ENCODE results near the gene FZD7. TPM values are rescaled to one million over a fixed set of nuclear protein-coding genes. Genes with fewer than 3 reads are reported as not detected.

The FZD7 gene
- total and polyA plus RNA-seq, 4 donors = 3.9 to 31.7 (median 8.3) TPM

DNA sequence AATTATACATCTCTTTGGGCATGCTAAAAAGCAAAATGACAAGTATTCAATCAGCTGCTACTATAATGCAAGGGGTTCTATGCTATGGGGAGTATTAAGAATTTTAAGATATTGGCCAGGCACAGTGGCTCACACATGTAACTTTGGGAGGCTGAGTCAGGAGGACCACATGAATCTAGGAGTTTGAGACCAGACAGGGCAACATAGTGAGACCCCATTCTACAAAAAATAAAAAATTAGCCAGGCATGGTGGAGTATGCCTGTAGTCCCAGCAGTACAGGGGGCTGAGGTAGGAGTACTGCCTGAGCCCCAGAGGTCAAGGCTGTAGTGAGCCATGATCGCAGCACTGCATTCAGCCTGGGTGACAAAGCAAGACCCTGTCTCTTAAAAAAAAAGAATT is 33.9 kb downstream of the FZD7 start:
- H3K27ac ChIP-seq (ENCODE audit: low read depth in 1 of 2, low read length in 1 of 2) = no peak overlapping the region
- H3K36me3 ChIP-seq (ENCODE audit: control insufficient read depth in 4 of 4, insufficient read depth in 4 of 4, low read length in 4 of 4) = no peaks in the 10 kb centered on the region
- no peaks in the 10 kb centered on the region for H3K27me3 ChIP-seq (ENCODE audit: control insufficient read depth in 3 of 3, insufficient read depth in 3 of 3, low read length in 2 of 3)

DNA sequence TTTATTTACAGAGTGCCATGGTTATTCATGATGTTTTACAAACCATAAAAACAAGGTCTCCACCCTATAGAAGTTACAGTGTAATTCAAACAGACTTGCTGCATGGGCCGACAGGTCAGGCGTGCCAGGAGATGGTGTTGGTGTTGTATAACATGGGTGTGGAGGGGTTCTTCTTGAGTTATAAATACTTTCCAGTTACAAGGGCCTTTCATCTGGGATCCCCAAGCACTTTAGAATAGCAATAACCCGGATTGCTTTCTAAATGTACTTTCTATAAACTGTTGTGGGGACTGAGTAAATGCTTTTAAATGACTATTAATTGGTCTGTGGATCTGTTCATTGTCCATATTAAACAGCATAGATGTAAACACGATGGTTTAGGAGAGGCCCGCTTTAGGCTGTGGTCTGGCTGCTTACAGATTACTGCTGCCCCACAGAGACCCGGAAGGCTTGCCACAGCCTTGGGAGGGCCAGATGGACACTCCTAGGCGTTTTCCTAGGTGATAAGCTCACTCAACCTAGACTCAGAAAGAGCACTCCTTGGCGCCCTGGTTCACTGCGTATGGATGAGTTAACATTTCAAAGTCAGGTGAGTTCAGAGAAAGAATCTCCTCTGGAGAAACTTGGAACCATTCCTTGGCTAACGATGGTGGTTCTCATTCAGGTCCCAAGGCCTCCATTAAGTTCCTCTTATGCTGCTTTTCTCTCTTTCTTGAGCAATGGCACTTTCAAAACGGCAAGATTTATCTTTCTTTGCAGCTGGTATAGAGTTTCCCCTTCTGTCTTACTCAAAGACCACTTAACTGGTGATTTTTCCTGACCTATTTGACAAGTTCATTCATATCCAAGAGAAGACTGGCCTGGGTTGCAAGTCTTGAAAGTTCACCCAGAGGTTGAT is 35.8 kb downstream of the FZD7 start:
- DNase-seq (peak in 2 of 3 donors; percentile 22 to 39), ATAC-seq (ENCODE audit: insufficient read depth, low FRiP score) (no peak)
- Histone ChIP-seq H3K9ac (ENCODE audit: insufficient read depth in 1 of 2, low read length in 2 of 2) (no peak overlapping the region), H3K4me1 (ENCODE audit: control insufficient read depth in 5 of 5, insufficient read depth in 5 of 5, low read length in 5 of 5) (peaks cover 0 to 19% (median 8%) of the 10 kb centered on the region in 5 donors), H3K9me3 (ENCODE audit: control insufficient read depth in 4 of 4, insufficient read depth in 3 of 4, low read length in 3 of 4) (no peaks in the 10 kb centered on the region), H3K27me3 (ENCODE audit: control insufficient read depth in 3 of 3, insufficient read depth in 3 of 3, low read length in 2 of 3) (no peaks in the 10 kb centered on the region), H3K36me3 (ENCODE audit: control insufficient read depth in 4 of 4, insufficient read depth in 4 of 4, low read length in 4 of 4) (no peaks in the 10 kb centered on the region), H3K4me3 (no peak overlapping the region), H3K27ac (ENCODE audit: low read depth in 1 of 2, low read length in 1 of 2) (no peak overlapping the region)
- TF ChIP-seq, protein P1, sequence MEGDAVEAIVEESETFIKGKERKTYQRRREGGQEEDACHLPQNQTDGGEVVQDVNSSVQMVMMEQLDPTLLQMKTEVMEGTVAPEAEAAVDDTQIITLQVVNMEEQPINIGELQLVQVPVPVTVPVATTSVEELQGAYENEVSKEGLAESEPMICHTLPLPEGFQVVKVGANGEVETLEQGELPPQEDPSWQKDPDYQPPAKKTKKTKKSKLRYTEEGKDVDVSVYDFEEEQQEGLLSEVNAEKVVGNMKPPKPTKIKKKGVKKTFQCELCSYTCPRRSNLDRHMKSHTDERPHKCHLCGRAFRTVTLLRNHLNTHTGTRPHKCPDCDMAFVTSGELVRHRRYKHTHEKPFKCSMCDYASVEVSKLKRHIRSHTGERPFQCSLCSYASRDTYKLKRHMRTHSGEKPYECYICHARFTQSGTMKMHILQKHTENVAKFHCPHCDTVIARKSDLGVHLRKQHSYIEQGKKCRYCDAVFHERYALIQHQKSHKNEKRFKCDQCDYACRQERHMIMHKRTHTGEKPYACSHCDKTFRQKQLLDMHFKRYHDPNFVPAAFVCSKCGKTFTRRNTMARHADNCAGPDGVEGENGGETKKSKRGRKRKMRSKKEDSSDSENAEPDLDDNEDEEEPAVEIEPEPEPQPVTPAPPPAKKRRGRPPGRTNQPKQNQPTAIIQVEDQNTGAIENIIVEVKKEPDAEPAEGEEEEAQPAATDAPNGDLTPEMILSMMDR (IDR thresholded peaks at IDR 0.05; ENCODE audit: control extremely low read depth, extremely low read depth) = no peak
- WGBS, 2 donors = 60 to 61% methylated on average over 11 of the region's 11 CpGs

More for the DNA sequence above, 33.9 kb downstream of the FZD7 start:
- H3K9me3 ChIP-seq (ENCODE audit: control insufficient read depth in 4 of 4, insufficient read depth in 3 of 4, low read length in 3 of 4) = no peaks in the 10 kb centered on the region
- 94 to 100% methylated on average over 1 of the region's 1 CpG for WGBS, 2 donors
- H3K4me1 ChIP-seq (ENCODE audit: control insufficient read depth in 5 of 5, insufficient read depth in 5 of 5, low read length in 5 of 5) = peaks cover 0 to 29% (median 15%) of the 10 kb centered on the region in 5 donors
- no peak overlapping the region for H3K9ac ChIP-seq (ENCODE audit: insufficient read depth in 1 of 2, low read length in 2 of 2)
- DNase-seq (no peak), ATAC-seq (ENCODE audit: insufficient read depth, low FRiP score) (no peak)
- H3K4me3 ChIP-seq = no peak overlapping the region
- TF ChIP-seq, protein P1 (IDR thresholded peaks at IDR 0.05; ENCODE audit: control extremely low read depth, extremely low read depth) = no peak

DNA sequence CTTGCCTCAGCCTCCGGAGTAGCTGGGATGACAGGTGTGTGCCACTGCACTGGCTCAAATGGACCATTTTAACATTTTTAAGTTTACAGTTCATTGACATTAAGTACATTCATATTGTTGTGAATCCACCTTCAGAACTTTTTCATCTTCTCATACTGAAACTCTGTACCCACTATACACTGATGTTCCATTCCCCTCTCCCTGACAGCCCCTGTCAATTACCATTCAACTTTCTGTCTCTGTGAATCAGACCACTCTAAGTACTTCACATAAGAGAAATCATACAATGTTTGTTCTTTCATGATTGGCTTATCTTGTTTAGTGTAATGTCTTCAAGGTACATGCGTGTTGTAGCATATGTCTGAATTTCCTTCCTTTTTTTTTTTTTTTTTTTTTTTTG is 37.5 kb downstream of the FZD7 start:
- H3K36me3 ChIP-seq (ENCODE audit: control insufficient read depth in 4 of 4, insufficient read depth in 4 of 4, low read length in 4 of 4) = no peaks in the 10 kb centered on the region
- no peak overlapping the region for H3K27ac ChIP-seq (ENCODE audit: low read depth in 1 of 2, low read length in 1 of 2)
- no peaks in the 10 kb centered on the region for H3K27me3 ChIP-seq (ENCODE audit: control insufficient read depth in 3 of 3, insufficient read depth in 3 of 3, low read length in 2 of 3)
- H3K9me3 ChIP-seq (ENCODE audit: control insufficient read depth in 4 of 4, insufficient read depth in 3 of 4, low read length in 3 of 4) = no peaks in the 10 kb centered on the region
- DNase-seq (no peak), ATAC-seq (ENCODE audit: insufficient read depth, low FRiP score) (no peak)
- peaks cover 0 to 11% (median 1%) of the 10 kb centered on the region in 5 donors for H3K4me1 ChIP-seq (ENCODE audit: control insufficient read depth in 5 of 5, insufficient read depth in 5 of 5, low read length in 5 of 5)
- H3K9ac ChIP-seq (ENCODE audit: insufficient read depth in 1 of 2, low read length in 2 of 2) = no peak overlapping the region
- 76 to 86% methylated on average over 2 of the region's 2 CpGs for WGBS, 2 donors
- TF ChIP-seq, protein P1 (IDR thresholded peaks at IDR 0.05; ENCODE audit: control extremely low read depth, extremely low read depth) = no peak
- H3K4me3 ChIP-seq = no peak overlapping the region
